Lung microvascular endothelial cell (primary cell): ENCODE data around the gene FBF1. TPM values are rescaled to one million over a fixed set of nuclear protein-coding genes. Genes with fewer than 3 reads are reported as not detected.
A peak's percentile ranks its signal among the peaks of the same experiment; 100 is the strongest.
"Not testable (repeated sequence)": the region's sequence is repeated elsewhere in the genome, so short reads cannot be mapped to it uniquely, and the experiment has no call there.

Experiments used
- DNase-seq, 2 donors: peaks; one replicate each; pipeline versions ENCODE4 v3.0.0 to v3.0.0-alpha.2; 2010; ENCODE audit warnings: low read depth in 2 of 2
- total RNA-seq: library from RNA; depleted of rRNA; stranded (reverse); fragments of >200 nt; gene quantifications from 2 replicates; pipeline ENCODE4 v1.2.1, GENCODE V29; 2014

Gene FBF1
- total RNA-seq, 1 donor from 2014 or later = 3.8 TPM

GRCh38 chr17:75876938-75877751 is 63.7 kb downstream of the FBF1 start:
- peak; percentile 91 to 98 for DNase-seq

- DNase-seq = peak; percentile 41 to 42
Measured at GRCh38 chr17:75876190-75876937, 64.5 kb downstream of the FBF1 start.

- peak in 1 of 2 donors; percentile 23 for DNase-seq
Measured at GRCh38 chr17:75875940-75876189, 65.0 kb downstream of the FBF1 start.

DNA sequence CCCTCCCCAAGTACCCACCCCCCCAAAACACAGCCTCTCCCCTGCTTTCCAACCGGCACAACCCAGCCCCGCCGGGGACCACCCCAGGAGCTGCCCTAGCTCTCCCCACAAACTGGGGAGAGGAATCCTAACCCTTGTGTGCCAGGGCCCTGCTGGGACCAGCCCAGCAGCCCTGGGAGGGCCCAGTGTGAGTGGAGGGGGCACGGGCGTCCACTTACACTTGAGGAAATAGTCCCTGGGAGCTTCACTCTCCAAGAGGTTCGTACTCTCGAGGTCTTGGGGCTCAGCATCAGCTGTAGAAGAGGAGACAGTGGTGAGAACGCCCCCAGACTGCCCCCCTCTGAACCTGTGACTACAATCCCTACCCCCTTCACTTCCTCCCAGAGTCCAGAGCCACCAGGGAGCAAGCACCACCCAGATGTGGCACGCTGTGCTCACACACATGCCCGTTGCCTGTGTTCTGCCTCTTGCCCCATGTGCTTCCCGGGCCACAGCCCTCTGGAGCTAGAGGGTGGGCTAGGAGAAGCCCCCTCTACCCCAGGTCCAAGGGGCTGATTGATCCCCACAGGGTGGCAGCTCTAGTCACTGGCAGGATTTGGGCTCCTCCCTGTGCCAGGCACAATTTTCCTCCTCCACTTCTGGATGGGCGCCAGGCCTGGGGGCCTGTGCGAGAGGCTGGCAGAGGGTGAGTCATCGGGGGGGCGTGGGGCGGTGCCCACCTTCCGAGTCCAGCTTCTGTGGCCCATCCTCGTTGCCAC is 65.5 kb downstream of the FBF1 start:
- no peak for DNase-seq

- no peak for DNase-seq
Measured at GRCh38 chr17:75874323-75875181, 66.3 kb downstream of the FBF1 start.

DNA sequence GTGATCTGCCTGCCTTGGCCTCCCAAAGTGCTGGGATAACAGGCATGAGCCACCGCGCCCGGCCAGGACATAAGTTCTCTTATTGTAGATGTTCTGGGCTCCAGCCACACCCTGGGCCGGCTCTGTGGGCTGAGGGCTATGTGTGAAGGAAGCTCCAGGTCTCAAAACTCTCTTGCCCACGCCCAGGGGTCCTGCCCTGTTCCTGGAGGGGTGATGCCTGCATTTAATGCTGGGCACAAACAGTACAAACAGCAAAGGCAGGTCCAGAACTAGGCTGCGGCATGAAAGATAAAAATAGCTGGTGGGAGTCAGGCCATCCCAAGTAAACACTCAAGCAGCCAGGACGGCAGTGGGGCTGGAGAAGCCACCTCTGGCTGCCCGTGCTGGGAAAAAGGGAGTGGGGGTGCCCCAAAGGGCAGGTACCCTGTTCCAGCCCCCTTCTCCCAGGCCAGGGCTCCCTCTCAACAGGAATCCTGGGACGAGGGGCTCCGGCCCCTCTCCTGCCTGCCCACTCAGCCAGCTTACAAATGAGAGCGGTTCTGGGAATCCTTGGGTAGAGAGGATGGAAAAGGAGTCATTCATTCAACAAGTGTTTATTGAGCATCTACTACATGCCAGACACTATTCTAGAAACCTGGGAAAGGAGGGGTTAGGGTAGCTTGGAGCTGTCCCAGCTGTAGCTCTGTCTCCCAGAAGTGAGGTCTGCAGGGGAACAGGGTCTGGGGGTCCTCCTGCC is 67.1 kb downstream of the FBF1 start:
- no peak for DNase-seq

DNA sequence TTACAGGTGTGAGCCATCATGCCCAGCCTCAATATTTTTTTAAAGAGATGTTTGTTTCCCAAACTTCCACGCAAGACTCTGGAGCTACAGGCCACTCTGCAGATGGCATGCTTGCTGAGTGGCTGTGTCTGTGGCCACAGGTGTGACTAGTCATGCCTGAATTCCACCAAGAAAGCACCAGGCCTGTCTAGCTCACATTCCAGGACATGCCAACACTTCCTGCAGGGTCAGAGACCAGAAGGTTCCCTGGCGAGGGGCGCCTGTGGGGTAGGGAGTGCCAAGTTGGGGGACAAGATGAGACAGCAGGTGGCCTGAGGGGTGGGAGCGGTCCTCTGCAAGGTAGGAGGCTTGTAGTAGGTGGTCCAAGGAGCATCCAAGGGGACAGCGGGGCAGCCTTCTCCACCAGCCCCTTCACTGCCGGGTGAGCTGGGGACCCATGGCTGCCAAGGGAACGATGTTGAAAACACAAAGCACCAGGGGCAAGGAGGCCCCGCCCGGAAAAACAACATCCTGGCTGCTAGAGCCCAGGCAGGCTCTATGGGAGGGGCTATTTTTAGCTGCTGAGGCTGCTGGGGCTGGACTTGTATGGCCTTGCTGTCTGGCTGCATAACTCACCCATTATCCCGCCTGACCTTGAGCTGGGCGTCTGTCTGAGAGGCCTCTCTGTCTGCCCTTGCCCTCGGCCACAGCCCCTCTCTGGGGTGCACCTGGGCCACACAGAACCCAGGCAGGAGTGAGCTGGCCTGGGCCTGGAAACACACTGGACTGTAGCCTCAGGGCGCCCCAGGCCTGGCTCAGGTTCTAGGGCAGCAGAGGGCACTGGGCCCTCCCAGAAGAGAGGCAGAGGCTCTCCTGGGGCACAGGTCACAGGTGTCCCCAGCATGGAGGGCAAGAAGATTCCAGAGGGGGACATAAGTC is 68.1 kb downstream of the FBF1 start:
- peak; percentile 94 to 95 for DNase-seq

- DNase-seq = not testable (repeated sequence)
Measured at GRCh38 chr17:75870228-75870627, 70.6 kb downstream of the FBF1 start.

DNA sequence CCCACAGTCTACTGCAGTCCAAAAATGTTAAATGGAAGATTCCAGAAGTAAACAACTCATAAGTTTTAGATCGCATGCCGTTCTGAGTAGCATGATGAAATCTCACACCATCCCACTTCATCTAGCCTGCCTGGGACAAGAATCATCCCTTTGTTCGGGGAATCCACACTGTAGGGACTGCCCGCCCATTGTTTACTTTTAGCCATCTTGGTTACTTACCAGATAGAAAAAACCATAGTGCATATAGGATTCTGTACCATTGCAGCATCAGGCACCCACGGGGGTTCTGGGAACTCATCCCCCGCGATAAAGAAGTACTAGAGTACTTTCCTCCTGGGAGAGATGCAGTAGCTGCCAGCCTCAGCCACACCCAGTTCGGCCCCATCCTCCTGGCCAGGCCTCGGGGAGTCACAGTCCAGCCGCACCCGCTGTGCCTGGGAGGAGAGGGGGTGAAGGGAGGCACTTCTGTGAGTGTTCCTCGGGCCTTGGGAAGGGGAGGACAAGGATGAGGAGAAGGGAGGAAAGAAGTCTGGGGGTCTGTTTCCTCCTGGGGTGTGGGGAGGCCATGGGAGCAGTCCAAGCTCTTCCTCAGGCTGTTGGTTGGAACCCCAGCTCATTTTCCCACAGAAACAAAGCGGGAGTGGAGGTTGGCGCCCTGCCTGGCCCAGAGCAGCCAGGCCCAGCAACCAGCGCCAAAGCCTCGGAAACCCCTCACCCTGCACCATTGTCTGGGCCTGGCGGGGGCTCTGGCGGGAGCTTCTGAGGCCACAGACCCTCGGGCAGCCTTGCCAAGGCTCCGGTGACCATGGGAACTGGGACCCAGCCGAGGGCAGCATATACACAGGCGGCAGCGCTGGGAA is 71.3 kb downstream of the FBF1 start:
- DNase-seq = peak; percentile 29 to 95

GRCh38 chr17:75868730-75869281 is 72.0 kb downstream of the FBF1 start:
- not testable (repeated sequence) for DNase-seq

GRCh38 chr17:75865404-75866188 is 75.2 kb downstream of the FBF1 start:
- not testable (repeated sequence) for DNase-seq

DNA sequence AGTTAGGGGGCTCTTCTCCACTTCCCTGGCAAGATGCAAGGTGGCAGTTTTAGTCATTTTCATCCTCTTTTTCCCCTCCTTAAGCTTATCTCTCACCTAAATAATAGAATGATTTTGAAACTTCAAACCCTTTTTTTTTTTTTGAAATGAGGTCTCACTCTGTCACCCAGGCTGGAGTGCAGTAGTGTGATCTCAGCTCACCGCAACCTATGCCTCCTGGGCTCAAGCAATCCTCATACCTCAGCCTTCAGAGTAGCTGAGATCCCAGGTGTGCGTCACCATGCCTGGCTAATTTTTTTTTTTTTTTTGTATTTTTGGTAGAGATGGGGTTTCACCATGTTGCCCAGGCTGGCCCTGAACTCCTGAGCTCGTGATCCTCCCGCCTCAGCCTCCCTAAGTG is 76.0 kb downstream of the FBF1 start:
- DNase-seq = not testable (repeated sequence)

DNA sequence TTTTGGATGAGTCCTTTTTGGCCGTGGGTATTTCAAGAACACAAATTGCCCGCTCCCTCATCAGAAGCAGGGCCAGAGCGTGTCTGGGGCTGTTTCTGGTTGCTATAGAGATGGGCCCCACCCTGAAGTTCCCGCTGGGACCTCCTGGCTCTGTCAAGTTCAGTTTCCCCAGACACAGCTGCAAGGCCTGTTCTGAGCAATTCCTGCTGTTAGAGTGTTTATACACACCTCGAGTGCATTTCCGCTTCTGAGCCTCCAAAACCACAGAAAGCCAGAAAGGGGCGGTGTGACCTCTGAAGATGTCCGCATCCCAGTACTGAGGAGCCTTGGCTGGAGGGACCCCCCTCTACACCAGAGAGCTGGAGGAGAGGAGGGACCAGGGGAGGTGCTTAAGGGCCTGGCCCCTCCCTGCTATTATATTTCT is 76.4 kb downstream of the FBF1 start:
- DNase-seq = peak in 1 of 2 donors; percentile 89

- no peak for DNase-seq
Measured at GRCh38 chr17:75861927-75862317, 78.9 kb downstream of the FBF1 start.
